OCI-LY1 (cell line): ENCODE measurements around the gene PDE8A.

ENCODE experiments used
- EZH2 ChIP-seq: fragments of 200-600 bp; sonication (generic), shearing (Covaris generic); IDR thresholded peaks from 2 replicates; pipeline ENCODE4 v1.8.0; 2017; ENCODE audit warnings: borderline replicate concordance, mixed run types, mild to moderate bottlenecking, antibody characterized with exemption, low read length, moderate library complexity, mixed read lengths
- TF ChIP-seq, protein P1 (sequence below): fragments of 200-600 bp; sonication (generic), shearing (Covaris generic); IDR thresholded peaks from 2 replicates; pipeline ENCODE4 v1.5.1; 2017; ENCODE audit warnings: mild to moderate bottlenecking, antibody characterized with exemption, low read length, moderate library complexity, mixed read lengths

- TF ChIP-seq, protein P1, sequence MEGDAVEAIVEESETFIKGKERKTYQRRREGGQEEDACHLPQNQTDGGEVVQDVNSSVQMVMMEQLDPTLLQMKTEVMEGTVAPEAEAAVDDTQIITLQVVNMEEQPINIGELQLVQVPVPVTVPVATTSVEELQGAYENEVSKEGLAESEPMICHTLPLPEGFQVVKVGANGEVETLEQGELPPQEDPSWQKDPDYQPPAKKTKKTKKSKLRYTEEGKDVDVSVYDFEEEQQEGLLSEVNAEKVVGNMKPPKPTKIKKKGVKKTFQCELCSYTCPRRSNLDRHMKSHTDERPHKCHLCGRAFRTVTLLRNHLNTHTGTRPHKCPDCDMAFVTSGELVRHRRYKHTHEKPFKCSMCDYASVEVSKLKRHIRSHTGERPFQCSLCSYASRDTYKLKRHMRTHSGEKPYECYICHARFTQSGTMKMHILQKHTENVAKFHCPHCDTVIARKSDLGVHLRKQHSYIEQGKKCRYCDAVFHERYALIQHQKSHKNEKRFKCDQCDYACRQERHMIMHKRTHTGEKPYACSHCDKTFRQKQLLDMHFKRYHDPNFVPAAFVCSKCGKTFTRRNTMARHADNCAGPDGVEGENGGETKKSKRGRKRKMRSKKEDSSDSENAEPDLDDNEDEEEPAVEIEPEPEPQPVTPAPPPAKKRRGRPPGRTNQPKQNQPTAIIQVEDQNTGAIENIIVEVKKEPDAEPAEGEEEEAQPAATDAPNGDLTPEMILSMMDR, result no peak
- TF ChIP-seq EZH2, result no peak
These were observed 37.3 kb upstream of the PDE8A start for GRCh38 chr15:84944311-84944710.
